NK-92 (cell line): ENCODE results near the gene GINS2.

Source experiments
- DNase-seq: peaks from one replicate; lab custom pipeline; 2025; ENCODE audit not compliant: unreplicated experiment; lab: John Stamatoyannopoulos, UW

Gene GINS2

GRCh38 chr16:85641776-85642176 lies 47.0 kb downstream of the GINS2 start:
- no peak for DNase-seq

GRCh38 chr16:85641305-85641704 lies 47.4 kb downstream of the GINS2 start:
- DNase-seq: no peak

- DNase-seq: no peak
These were observed 48.2 kb downstream of the GINS2 start for GRCh38 chr16:85640585-85640984.

GRCh38 chr16:85640254-85640558 lies 48.5 kb downstream of the GINS2 start:
- DNase-seq: no peak

GRCh38 chr16:85639529-85640253 lies 49.1 kb downstream of the GINS2 start:
- no peak for DNase-seq

- DNase-seq: no peak
These were observed 49.9 kb downstream of the GINS2 start for GRCh38 chr16:85638695-85639409.

GRCh38 chr16:85637808-85638647 lies 50.7 kb downstream of the GINS2 start:
- DNase-seq: no peak

- no peak for DNase-seq
These were observed 51.5 kb downstream of the GINS2 start for GRCh38 chr16:85637061-85637807.

GRCh38 chr16:85636234-85636812 lies 52.4 kb downstream of the GINS2 start:
- no peak for DNase-seq

- no peak for DNase-seq
These were observed 53.1 kb downstream of the GINS2 start for GRCh38 chr16:85635545-85636140.

- no peak for DNase-seq
These were observed 53.8 kb downstream of the GINS2 start for GRCh38 chr16:85634747-85635544.

- DNase-seq: no peak
These were observed 54.9 kb downstream of the GINS2 start for GRCh38 chr16:85633888-85634287.

- DNase-seq: no peak
These were observed 55.4 kb downstream of the GINS2 start for GRCh38 chr16:85633438-85633743.

- no peak for DNase-seq
These were observed 55.9 kb downstream of the GINS2 start for GRCh38 chr16:85632709-85633437.

GRCh38 chr16:85631802-85632393 lies 56.9 kb downstream of the GINS2 start:
- no peak for DNase-seq

GRCh38 chr16:85631230-85631629 lies 57.5 kb downstream of the GINS2 start:
- no peak for DNase-seq

GRCh38 chr16:85629853-85630252 lies 58.9 kb downstream of the GINS2 start:
- no peak for DNase-seq

- no peak for DNase-seq
These were observed 59.4 kb downstream of the GINS2 start for GRCh38 chr16:85629326-85629725.

- no peak for DNase-seq
These were observed 60.1 kb downstream of the GINS2 start for GRCh38 chr16:85628645-85629044.
